GM23338 (cell line): ENCODE results near the gene C2CD3.

Experiments used
- EZH2 ChIP-seq: fragments of 200-600 bp; sonication (generic); IDR thresholded peaks from one replicate; pipeline ENCODE4 v1.8.0; 2017; ENCODE audit warnings: antibody characterized with exemption, mild to moderate bottlenecking, low read depth; ENCODE audit not compliant: unreplicated experiment
- EZH2phosphoT487 ChIP-seq: fragments of 200-600 bp; sonication (generic); IDR thresholded peaks from one replicate; pipeline ENCODE4 v1.8.1; 2018; ENCODE audit warnings: antibody characterized with exemption; ENCODE audit not compliant: unreplicated experiment
- NANOG ChIP-seq: IDR thresholded peaks from 2 replicates; pipeline ENCODE4 v1.6.1; 2016; ENCODE audit warnings: antibody characterized with exemption, borderline replicate concordance
- POLR2AphosphoS5 ChIP-seq: IDR thresholded peaks from 2 replicates; pipeline ENCODE4 v1.6.1; 2016; ENCODE audit warnings: antibody characterized with exemption, low read depth
- STAT1 ChIP-seq: IDR thresholded peaks from one replicate; pipeline ENCODE4 v1.6.1; 2016; ENCODE audit warnings: antibody characterized with exemption; ENCODE audit not compliant: unreplicated experiment
- ZNF114 ChIP-seq: fragments of 250-450 bp; sonication (Bioruptor Pico); IDR thresholded peaks from 2 replicates; pipeline ENCODE4 v1.5.0; 2020; ENCODE audit warnings: mild to moderate bottlenecking, moderate library complexity
- ZNF331 ChIP-seq: fragments of 250-450 bp; sonication (Bioruptor Pico); IDR thresholded peaks from 2 replicates; pipeline ENCODE4 v1.5.0; 2020; ENCODE audit warnings: low read depth, mild to moderate bottlenecking, moderate library complexity
- TF ChIP-seq, protein P1 (sequence below): IDR thresholded peaks from one replicate; pipeline ENCODE4 v1.6.1; 2018; ENCODE audit warnings: antibody characterized with exemption; ENCODE audit not compliant: unreplicated experiment
- TF ChIP-seq, protein P2 (sequence below), 2 experiments: fragments of 200-600 bp in 1 of 2; sonication (generic) in 1 of 2; conservative IDR thresholded peaks; 2 replicates each; pipeline versions ENCODE4 v1.5.1 to v1.6.1; 2016 to 2017; ENCODE audit warnings: antibody characterized with exemption in 2 of 2, low read depth in 2 of 2, mild to moderate bottlenecking in 2 of 2, moderate library complexity in 1 of 2
- TF ChIP-seq, protein P3 (sequence below): IDR thresholded peaks from 2 replicates; pipeline ENCODE4 v1.6.1; 2016; ENCODE audit warnings: antibody characterized with exemption

DNA sequence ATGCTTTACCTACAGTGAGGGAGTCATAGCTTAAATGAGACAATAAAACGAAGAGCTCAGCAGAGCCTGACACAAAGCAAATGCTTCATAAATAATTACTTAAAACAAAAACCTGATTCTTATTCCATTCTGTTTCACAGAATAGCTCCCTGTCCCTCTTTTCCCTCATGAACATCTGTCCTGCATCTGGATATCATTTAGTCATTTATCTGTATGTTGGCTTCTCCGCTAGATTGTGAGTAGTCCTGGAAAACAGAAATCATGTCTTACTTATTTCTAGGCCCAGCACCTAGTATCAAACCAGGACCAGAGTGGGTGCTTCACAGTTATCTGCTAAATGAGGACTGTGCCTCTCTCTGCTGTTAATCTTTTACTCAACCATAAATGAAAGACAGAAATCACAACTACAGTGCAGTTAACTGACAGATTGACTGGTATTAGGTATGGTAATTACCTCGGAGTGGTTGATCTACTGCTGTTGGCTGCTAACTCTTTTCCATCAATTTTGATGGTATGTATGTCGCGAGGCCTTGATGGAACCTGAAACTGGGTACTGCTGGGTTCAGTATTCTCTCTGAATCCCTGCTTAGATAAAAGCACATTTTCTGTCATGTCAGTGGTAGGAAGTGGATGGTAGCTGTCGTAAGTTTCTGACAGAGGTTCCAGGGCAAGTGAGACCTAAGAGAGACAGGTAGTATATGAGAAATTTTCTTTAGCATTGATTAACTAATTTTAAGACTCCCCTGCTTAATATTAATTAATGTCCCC lies 31.5 kb downstream of the C2CD3 start:
- TF ChIP-seq, protein P1, sequence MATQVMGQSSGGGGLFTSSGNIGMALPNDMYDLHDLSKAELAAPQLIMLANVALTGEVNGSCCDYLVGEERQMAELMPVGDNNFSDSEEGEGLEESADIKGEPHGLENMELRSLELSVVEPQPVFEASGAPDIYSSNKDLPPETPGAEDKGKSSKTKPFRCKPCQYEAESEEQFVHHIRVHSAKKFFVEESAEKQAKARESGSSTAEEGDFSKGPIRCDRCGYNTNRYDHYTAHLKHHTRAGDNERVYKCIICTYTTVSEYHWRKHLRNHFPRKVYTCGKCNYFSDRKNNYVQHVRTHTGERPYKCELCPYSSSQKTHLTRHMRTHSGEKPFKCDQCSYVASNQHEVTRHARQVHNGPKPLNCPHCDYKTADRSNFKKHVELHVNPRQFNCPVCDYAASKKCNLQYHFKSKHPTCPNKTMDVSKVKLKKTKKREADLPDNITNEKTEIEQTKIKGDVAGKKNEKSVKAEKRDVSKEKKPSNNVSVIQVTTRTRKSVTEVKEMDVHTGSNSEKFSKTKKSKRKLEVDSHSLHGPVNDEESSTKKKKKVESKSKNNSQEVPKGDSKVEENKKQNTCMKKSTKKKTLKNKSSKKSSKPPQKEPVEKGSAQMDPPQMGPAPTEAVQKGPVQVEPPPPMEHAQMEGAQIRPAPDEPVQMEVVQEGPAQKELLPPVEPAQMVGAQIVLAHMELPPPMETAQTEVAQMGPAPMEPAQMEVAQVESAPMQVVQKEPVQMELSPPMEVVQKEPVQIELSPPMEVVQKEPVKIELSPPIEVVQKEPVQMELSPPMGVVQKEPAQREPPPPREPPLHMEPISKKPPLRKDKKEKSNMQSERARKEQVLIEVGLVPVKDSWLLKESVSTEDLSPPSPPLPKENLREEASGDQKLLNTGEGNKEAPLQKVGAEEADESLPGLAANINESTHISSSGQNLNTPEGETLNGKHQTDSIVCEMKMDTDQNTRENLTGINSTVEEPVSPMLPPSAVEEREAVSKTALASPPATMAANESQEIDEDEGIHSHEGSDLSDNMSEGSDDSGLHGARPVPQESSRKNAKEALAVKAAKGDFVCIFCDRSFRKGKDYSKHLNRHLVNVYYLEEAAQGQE: no peak
- TF ChIP-seq, protein P2, sequence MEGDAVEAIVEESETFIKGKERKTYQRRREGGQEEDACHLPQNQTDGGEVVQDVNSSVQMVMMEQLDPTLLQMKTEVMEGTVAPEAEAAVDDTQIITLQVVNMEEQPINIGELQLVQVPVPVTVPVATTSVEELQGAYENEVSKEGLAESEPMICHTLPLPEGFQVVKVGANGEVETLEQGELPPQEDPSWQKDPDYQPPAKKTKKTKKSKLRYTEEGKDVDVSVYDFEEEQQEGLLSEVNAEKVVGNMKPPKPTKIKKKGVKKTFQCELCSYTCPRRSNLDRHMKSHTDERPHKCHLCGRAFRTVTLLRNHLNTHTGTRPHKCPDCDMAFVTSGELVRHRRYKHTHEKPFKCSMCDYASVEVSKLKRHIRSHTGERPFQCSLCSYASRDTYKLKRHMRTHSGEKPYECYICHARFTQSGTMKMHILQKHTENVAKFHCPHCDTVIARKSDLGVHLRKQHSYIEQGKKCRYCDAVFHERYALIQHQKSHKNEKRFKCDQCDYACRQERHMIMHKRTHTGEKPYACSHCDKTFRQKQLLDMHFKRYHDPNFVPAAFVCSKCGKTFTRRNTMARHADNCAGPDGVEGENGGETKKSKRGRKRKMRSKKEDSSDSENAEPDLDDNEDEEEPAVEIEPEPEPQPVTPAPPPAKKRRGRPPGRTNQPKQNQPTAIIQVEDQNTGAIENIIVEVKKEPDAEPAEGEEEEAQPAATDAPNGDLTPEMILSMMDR (conservative IDR thresholded peaks at IDR 0.05; ENCODE audit: low read depth in 2 of 2): no peak
- TF ChIP-seq EZH2: no peak
- TF ChIP-seq POLR2AphosphoS5: no peak
- TF ChIP-seq EZH2phosphoT487: no peak
- TF ChIP-seq, protein P3, sequence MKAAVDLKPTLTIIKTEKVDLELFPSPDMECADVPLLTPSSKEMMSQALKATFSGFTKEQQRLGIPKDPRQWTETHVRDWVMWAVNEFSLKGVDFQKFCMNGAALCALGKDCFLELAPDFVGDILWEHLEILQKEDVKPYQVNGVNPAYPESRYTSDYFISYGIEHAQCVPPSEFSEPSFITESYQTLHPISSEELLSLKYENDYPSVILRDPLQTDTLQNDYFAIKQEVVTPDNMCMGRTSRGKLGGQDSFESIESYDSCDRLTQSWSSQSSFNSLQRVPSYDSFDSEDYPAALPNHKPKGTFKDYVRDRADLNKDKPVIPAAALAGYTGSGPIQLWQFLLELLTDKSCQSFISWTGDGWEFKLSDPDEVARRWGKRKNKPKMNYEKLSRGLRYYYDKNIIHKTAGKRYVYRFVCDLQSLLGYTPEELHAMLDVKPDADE: no peak
- TF ChIP-seq STAT1: no peak
- TF ChIP-seq ZNF114 (CRISPR knock-in tag): no peak
- no peak for TF ChIP-seq ZNF331 (CRISPR knock-in tag)
- no peak for TF ChIP-seq NANOG
